HG03045 (cell line): ENCODE data around the gene MIAT.

Experiments used
- ATAC-seq: cut with Tn5 transposase; IDR thresholded peaks from one replicate; pipeline ENCODE4 v1.9.1; 2021; ENCODE audit warnings: mild to moderate bottlenecking, moderate library complexity; ENCODE audit not compliant: unreplicated experiment

Gene MIAT

GRCh38 chr22:26665813-26666231 lies 8.4 kb downstream of the MIAT start:
- ATAC-seq: peak; percentile 7

DNA sequence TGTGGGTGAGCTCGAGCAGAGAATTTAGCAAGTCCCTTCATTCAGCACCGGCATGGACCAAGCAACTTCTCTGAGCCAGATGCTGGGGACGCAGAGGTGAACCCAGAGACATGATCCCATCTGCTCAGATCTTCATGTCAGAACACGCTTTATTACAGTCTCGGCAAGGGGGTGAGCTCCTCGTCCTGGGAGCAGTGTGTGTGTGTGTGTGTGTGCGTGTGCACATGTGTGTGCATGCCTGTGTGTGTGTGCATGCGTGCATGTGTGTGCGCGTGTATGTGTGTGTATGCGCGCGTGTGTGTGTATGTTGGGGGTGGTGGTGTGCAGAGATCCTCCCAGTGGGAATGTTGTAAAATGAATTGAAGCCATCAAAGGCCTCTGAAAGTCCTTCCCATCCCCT lies 9.8 kb downstream of the MIAT start:
- no peak for ATAC-seq

GRCh38 chr22:26669060-26669481 lies 11.7 kb downstream of the MIAT start:
- ATAC-seq: no peak

- ATAC-seq: no peak
Measured at GRCh38 chr22:26670459-26670858, 13.1 kb downstream of the MIAT start.

DNA sequence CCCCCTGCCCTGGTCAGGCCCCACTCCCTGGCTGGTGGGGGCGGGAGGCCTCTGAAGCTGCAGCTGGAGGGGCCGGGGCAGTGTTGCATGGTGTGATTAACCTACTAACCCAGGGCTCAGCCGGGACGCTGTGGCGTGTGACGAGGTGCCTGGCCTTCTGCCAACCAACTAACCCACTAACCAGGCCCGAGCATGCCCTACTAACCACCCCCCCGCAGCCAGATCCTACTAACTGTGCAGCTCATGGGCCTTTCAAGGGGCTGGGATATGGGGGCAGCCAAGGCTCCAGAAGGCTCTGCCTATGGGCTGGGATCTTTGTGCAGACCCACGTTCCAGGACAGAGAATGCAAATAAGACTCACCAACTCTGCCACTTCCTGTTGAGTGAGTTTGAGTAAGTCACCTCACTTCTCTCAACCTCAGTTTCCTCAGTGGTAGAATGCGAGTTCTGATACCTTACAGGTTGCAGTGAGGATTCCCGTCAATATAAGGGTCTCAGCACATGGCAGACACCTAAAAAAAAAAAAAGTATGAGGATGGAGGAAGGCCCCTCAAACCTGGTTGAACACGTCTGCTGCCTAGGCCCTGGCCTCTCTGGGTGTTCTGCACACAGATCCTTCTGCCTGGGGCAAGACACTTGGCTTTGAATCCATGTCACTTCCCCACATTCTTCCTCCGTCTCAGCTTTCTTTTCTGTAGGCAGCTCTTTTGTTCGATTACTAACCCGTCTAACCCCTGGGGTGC lies 14.1 kb downstream of the MIAT start:
- no peak for ATAC-seq

DNA sequence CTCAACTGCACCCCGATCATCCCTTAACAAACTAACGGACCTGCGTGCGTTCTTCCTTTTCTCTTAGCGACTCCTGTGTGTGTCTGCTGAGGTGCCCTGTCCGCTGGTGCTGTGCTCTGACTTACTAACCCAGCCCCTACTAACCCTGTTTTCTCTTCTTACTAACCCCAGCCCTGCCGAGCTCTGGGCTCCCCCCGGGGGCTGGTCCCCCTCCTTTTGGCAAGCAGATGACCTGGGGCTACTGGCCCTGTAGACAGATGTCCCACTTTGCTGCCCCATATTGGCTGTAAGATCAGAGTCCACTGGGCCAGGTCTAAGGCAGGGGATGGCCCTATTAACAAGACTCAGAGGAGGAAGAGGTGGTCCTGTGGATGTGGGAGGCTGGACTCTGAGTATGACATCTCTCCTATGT lies 14.7 kb downstream of the MIAT start:
- peak; percentile 10 for ATAC-seq

DNA sequence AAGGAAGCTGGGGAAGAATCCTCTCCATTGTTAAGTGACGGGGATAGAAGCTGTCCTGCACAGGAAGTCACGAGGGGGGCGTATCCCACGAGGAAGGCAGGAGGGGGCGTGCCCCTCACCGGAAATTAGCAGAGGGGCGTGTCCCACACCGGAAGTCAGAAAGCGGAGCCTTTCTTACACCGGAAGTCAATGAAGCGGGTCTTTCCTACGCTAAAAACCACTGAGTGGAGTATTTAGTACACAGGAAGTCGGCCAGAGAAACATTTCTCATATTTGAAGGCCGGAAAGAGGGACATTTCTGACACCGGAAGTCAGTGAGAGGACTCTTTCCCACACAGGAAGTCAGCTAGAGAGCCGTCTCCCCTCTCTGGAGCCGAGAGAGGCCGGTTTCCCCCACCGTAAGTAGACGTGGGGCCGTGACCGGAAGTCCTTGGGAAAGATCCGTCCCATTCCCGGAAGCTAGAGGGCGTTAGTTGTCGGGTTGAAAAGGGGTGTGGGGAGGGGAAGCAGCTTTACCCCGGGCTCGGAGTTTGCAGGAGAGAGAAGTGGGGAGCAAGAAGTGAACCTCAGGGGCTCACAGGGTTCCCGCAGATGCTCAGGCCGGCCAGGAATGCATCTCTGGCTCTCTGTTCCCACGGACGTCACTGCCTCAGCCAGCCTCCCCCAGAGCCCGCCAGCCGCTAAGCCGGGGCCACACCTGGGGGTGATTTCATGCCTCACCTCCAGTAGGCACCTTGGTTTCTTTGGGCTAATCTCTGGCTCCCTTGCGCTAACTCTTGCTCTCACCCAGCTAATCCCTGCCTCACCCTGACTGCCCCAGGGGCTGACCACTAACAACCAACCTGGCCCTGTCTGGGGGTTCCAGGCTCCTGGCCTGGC lies 15.4 kb downstream of the MIAT start:
- ATAC-seq: peak; percentile 63

GRCh38 chr22:26673486-26673885 lies 16.1 kb downstream of the MIAT start:
- ATAC-seq: no peak

DNA sequence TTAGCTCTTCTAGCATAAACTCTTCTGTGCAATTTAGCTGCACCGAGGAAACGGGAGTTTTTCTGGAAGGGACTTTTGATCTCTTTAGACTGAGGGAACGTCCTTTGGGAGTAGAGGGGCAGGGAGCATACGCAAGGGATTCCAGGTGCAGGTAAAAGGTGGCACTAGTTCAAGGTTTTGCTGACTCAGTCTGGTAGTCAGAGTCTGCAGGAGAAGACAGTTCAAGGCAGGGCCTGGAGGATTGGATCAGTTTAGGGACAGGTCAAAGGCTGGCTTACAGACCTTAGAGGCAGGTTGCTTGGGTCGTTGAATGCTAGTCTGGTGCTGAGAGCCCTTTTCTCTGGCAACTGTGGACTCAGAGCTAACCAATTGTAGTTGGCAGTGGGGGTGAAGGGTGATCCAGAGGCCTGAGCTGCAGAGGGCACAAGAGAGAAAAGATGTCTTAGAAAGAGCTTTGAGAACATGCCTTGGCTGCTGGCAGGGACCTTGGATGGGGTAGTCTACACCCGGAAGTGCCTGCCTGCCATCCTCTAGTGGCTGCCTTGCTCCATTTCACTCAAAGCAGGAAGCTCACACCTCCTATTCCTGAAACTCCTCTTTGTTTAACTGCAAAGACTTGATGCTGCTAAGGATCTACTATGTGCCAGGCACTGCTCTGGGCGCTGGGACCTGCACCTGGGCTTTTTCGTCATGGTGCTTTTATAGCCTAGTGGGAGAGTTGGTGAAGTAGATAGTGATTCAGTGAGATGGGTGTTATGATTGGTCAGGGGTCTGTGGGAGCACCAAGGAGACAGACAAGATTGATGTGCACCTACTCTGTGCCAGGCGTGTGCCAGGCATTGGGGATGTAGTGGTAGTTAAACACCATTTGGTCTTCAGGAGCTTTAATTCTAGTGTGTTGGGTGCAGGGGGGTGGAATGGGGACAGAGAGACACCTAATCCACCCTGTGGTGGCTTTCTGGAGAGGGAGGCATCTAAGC lies 17.1 kb downstream of the MIAT start:
- no peak for ATAC-seq

DNA sequence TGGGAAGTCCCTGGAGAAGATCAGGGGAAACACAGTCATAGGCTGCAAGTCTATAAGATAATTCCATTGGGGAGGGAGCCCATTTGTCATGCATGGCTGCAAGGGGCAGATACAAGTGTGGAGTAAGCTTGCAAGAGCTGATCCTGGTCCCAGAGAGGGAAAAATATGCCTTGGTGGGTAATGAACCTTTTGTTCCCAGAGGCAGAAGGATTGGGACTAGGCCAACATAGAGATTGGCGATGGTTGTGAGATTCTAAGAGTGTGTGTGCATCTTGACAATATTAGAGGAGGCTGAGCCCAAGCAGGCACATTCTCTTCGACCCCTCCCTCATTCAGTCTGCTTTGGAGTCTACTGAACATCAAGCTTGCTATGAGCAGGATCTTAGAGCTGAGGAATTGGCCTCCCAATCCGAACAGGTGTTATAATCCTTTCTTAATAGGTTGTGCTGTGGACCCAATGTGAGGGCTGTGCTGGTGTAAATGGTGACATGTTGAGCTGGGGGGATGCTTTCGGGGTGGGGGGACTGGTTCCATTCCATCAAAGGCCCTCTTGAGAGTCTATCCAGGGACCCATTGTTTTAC lies 18.4 kb downstream of the MIAT start:
- ATAC-seq: no peak

GRCh38 chr22:26677217-26677616 lies 19.8 kb downstream of the MIAT start:
- no peak for ATAC-seq

DNA sequence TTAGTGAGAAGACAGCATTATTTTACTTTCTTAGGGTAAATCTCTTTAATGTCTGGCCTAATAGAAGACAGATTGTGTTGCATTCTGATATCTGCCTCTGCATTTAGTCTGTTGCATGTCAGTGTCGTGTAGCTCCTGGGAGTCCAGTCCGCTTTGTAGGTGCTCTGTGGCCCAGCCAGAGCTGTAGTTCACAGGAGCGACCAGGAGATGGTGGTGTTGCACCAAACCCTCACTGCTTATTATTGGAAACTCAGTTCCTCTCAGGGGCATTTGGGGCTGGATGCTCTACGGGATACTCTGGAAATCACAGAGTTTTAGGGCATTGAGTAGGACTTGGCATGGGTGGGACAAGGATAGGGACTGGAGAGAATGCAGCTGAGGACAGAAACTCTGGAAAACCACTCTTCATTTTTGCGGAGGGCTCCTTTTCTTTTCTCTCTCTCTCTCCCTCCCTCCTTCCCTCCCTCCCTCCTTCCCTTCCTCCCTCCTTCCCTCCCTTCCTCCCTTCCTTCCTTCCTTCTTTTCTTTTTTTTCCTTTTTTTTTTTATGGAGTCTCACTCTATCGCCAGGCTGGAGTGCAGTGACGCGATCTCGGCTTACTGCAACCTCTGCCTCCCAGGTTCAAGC lies 21.7 kb downstream of the MIAT start:
- ATAC-seq: no peak

GRCh38 chr22:26680485-26680884 lies 23.1 kb downstream of the MIAT start:
- no peak for ATAC-seq

DNA sequence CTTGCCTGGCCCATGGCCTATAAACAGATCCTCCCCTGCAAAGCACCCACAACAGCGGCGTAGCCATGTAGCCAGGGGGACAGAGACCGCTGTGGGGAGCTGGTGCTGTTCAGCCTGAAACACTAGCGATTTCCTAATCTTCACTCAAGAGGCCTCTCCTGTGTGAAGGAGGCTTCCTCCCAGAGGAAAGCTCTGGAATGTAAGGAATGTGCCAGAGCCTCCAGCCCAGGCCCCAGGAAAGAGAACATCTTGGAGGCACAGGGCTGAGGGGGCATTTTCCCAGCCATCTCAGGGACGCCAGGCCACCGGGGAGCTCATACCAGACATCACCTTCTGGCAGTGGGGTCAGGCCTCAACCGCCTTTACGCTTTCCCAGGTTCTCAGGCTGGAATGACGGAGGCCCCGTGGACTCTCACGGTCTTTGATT lies 24.0 kb downstream of the MIAT start:
- ATAC-seq: no peak

DNA sequence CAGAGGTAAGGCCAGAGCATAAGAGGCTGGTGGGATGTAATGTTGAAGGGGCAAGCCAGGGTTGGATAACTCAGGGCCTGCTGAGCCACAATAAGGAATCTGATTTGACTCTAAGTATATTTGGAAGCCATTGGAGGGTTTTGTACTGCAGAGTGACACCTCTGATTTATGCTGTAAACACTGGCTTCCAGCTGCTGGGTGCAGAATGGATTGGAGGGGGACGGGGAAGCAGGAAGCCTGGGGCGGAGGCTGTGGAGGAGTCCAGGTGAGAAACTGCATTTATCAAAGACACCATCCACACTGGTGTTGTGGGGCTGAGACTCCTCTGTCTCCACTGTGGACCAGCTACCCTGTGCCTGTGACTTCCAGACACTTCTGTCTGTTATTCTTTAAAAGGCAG lies 26.8 kb downstream of the MIAT start:
- no peak for ATAC-seq

DNA sequence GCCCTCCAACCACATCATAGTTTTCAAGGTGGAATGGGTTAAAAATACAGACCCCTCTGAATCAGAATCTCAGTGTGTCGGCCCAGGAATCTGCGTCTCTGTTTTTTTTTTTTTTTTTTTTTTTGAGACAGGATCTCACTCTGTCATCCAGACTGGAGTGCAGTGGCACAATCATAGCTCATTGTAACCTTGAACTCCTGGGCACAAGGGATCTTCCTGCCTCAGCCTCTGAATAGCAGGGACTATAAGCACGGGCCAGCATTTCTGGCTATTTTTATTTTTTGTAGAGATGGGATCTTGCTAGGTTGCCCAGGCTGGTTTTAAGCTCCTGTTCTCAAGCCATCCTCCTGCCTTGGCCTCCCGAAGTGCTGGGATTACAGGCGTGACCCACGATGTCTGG lies 28.2 kb downstream of the MIAT start:
- ATAC-seq: no peak

DNA sequence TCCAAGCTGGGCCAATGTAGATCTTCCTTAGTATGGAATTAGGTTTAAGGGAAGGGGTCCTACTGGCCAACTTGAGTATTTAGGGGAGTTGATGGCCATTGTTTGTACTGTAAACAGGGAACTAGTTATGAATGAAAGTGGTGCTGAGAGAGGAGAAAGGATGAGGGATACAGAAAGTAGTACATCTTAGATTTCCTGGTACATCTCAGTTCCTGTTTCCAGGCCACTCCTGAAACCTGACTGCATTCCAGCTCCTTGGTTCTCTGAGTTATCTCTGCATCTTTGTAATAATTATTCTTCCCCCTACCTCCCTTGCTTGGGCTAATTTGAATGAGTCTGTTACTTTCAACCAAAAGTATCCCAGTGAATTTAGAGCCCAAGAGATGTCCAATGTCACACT lies 30.1 kb downstream of the MIAT start:
- no peak for ATAC-seq

- ATAC-seq: no peak
Measured at GRCh38 chr22:26689513-26690301, 32.3 kb downstream of the MIAT start.

GRCh38 chr22:26690654-26691376 lies 33.4 kb downstream of the MIAT start:
- no peak for ATAC-seq
